Measurements from ENCODE around the gene GDAP2.
"Not testable (repeated sequence)": the region's sequence is repeated elsewhere in the genome, so short reads cannot be mapped to it uniquely, and the experiment has no call there.

Gene GDAP2

GRCh38 chr1:117929343-117930172 is at the start of gene GDAP2, which contains the start of gene WDR3:
Gene GDAP2 (minus strand): TSS chr1:117929621. CDS start chr1:117920357, 9,264 bp downstream.
Gene WDR3 (plus strand): TSS chr1:117929739. CDS start chr1:117933320, 3,581 bp downstream.
- peak; percentile 91 for DNase-seq (ENCODE audit: low read depth, low spot score)

GRCh38 chr1:117976381-117976780 is 47.0 kb upstream of the GDAP2 start:
- no peak for DNase-seq (ENCODE audit: low read depth, low spot score)

GRCh38 chr1:117971777-117972176 is 42.4 kb upstream of the GDAP2 start:
- no peak for DNase-seq (ENCODE audit: low read depth, low spot score)

- DNase-seq (ENCODE audit: low read depth, low spot score), result no peak
These were observed 40.8 kb upstream of the GDAP2 start for GRCh38 chr1:117970252-117970651.

- DNase-seq (ENCODE audit: low read depth, low spot score), result peak; percentile 39
These were observed 38.5 kb upstream of the GDAP2 start for GRCh38 chr1:117967881-117968280.

GRCh38 chr1:117967477-117967876 is 38.1 kb upstream of the GDAP2 start:
- peak; percentile 69 for DNase-seq (ENCODE audit: low read depth, low spot score)

- DNase-seq (ENCODE audit: low read depth, low spot score), result no peak
These were observed 35.0 kb upstream of the GDAP2 start for GRCh38 chr1:117964290-117965038.

GRCh38 chr1:117959364-117959763 is 29.9 kb upstream of the GDAP2 start:
- no peak for DNase-seq (ENCODE audit: low read depth, low spot score)

- no peak for DNase-seq (ENCODE audit: low read depth, low spot score)
These were observed 23.0 kb upstream of the GDAP2 start for GRCh38 chr1:117952386-117952785.

- no peak for DNase-seq (ENCODE audit: low read depth, low spot score)
These were observed 12.9 kb upstream of the GDAP2 start for GRCh38 chr1:117942293-117942692.

- DNase-seq (ENCODE audit: low read depth, low spot score), result no peak
These were observed 4.3 kb upstream of the GDAP2 start for GRCh38 chr1:117933769-117934168.

GRCh38 chr1:117932576-117932975 is 3.2 kb upstream of the GDAP2 start:
- no peak for DNase-seq (ENCODE audit: low read depth, low spot score)

- DNase-seq (ENCODE audit: low read depth, low spot score), result no peak
These were observed 1.1 kb upstream of the GDAP2 start for GRCh38 chr1:117930484-117930883.

GRCh38 chr1:117930173-117930447 is 689 bp upstream of the GDAP2 start:
- DNase-seq (ENCODE audit: low read depth, low spot score), result no peak

- peak; percentile 18 for DNase-seq (ENCODE audit: low read depth, low spot score)
These were observed 509 bp downstream of the GDAP2 start for GRCh38 chr1:117928881-117929342.

- DNase-seq (ENCODE audit: low read depth, low spot score), result no peak
These were observed 3.4 kb downstream of the GDAP2 start for GRCh38 chr1:117925981-117926380.

- DNase-seq (ENCODE audit: low read depth, low spot score), result not testable (repeated sequence)
These were observed 6.7 kb downstream of the GDAP2 start for GRCh38 chr1:117922717-117923116.

- no peak for DNase-seq (ENCODE audit: low read depth, low spot score)
These were observed 7.4 kb downstream of the GDAP2 start for GRCh38 chr1:117921991-117922390.

- DNase-seq (ENCODE audit: low read depth, low spot score), result no peak
These were observed 10.0 kb downstream of the GDAP2 start for GRCh38 chr1:117919376-117919775.

GRCh38 chr1:117911051-117911450 is 18.4 kb downstream of the GDAP2 start:
- DNase-seq (ENCODE audit: low read depth, low spot score), result no peak

GRCh38 chr1:117905019-117905418 is 24.4 kb downstream of the GDAP2 start:
- DNase-seq (ENCODE audit: low read depth, low spot score), result no peak

GRCh38 chr1:117904485-117904884 is 24.9 kb downstream of the GDAP2 start:
- DNase-seq (ENCODE audit: low read depth, low spot score), result no peak

- DNase-seq (ENCODE audit: low read depth, low spot score), result no peak
These were observed 26.5 kb downstream of the GDAP2 start for GRCh38 chr1:117902944-117903343.
